K562 (cell line): Measurements from ENCODE around the gene EVL. TPM values are rescaled to one million over a fixed set of nuclear protein-coding genes. Genes with fewer than 3 reads are reported as not detected.
A peak's percentile ranks its signal among the peaks of the same experiment; 100 is the strongest.

Experiments used
- ATAC-seq: fragments of 200-7000 bp; cut with Tn5 transposase; 3 replicates; pipeline ENCODE4 v1.9.1; 2020; ENCODE audit warnings: moderate library complexity
- BruUV-seq: library from RNA; stranded (reverse); fragments of 400-500 nt; replicated peaks from 2 replicates; lab custom pipeline; 2021; lab: Mats Ljungman, UMichigan
- CTCF ChIA-PET: fragments of 300-600 bp; formaldehyde crosslinking; extraction: SDS; loops from one replicate; lab custom pipeline; 2021; ENCODE audit warnings: low intra/inter-chr PET ratio; lab: Yijun Ruan, JAX
- POLR2A ChIA-PET: fragments of 300-600, 350-650 bp; sonication (Branson Sonifier 250); formaldehyde crosslinking; extraction: SDS; loops from one replicate; lab custom pipeline; 2021; ENCODE audit warnings: antibody characterized with exemption, inconsistent platforms; lab: Yijun Ruan, JAX
- DNase-seq, 4 experiments: peaks; one replicate each; pipeline versions ENCODE4 v3.0.0 to v3.0.0-alpha.2; 2011 to 2018; ENCODE audit warnings: low spot score in 3 of 4, mixed read lengths in 3 of 4; ENCODE audit errors: extremely low read depth in 1 of 4
- FAIRE-seq: peaks from 2 replicates; lab custom pipeline; 2011; peaks lifted over from hg19 to GRCh38; lab: Jason Lieb, UNC
- H2AFZ ChIP-seq: 2 replicates; pipeline ENCODE4 v1.6.0; 2011; ENCODE audit warnings: low read depth, low read length, control low read depth, inconsistent platforms
- H3K27ac ChIP-seq: fragments of 200-600 bp; 3 replicates; pipeline ENCODE4 v1.8.0; 2011; ENCODE audit warnings: low read depth, mild to moderate bottlenecking, control low read depth, inconsistent platforms, low read length, moderate library complexity, mixed read lengths; ENCODE audit errors: extremely low read depth
- H3K27me3 ChIP-seq, 2 experiments: fragments of 300-600 bp in 1 of 2; 2 replicates in 1 of 2; 3 replicates in 1 of 2; pipeline versions ENCODE4 v1.6.0 to v1.8.0; 2011; ENCODE audit warnings: inconsistent platforms in 2 of 2, low read length in 2 of 2, mild to moderate bottlenecking in 1 of 2, mixed read lengths in 1 of 2, moderate library complexity in 1 of 2; ENCODE audit not compliant: control insufficient read depth in 2 of 2, insufficient read depth in 2 of 2
- H3K36me3 ChIP-seq: fragments of 300-600 bp; 3 replicates; pipeline ENCODE4 v1.8.0; 2011; ENCODE audit warnings: mild to moderate bottlenecking, low read length, inconsistent platforms; ENCODE audit not compliant: control insufficient read depth, insufficient read depth
- H3K4me1 ChIP-seq, 2 experiments: fragments of 200-600 bp in 1 of 2; replicated peaks in 1 of 2; 2 replicates in 1 of 2; 3 replicates in 1 of 2; pipeline versions ENCODE4 v1.5.1 to v1.8.0; 2011; ENCODE audit warnings: inconsistent platforms in 2 of 2, low read length in 2 of 2, mild to moderate bottlenecking in 1 of 2, mixed read lengths in 1 of 2, moderate library complexity in 1 of 2; ENCODE audit not compliant: control insufficient read depth in 2 of 2, insufficient read depth in 2 of 2
- H3K4me2 ChIP-seq: 2 replicates; pipeline ENCODE4 v1.6.1; 2011; ENCODE audit warnings: low read length, control low read depth, inconsistent platforms, mixed read lengths; ENCODE audit not compliant: insufficient read depth
- H3K4me3 ChIP-seq: fragments of 200-600 bp; sonication (generic), shearing (Covaris generic); 2 replicates; pipeline ENCODE4 v1.5.1; 2016; ENCODE audit warnings: control low read depth, inconsistent platforms
- H3K79me2 ChIP-seq: fragments of 200-600 bp; 3 replicates; pipeline ENCODE4 v1.8.0; 2011; ENCODE audit warnings: low read length, inconsistent platforms; ENCODE audit not compliant: control insufficient read depth, insufficient read depth
- H3K9ac ChIP-seq, 2 experiments: 2 replicates each; pipeline versions ENCODE4 v1.6.0 to v1.6.1; 2011; ENCODE audit warnings: low read depth in 2 of 2, low read length in 2 of 2, control low read depth in 1 of 2, inconsistent platforms in 1 of 2, mild to moderate bottlenecking in 1 of 2, mixed read lengths in 1 of 2; ENCODE audit not compliant: insufficient read depth in 1 of 2
- H3K9me1 ChIP-seq: one replicate; pipeline ENCODE4 v1.6.0; 2011; ENCODE audit warnings: inconsistent platforms, mild to moderate bottlenecking, low read length, moderate library complexity; ENCODE audit not compliant: control insufficient read depth, insufficient read depth
- H3K9me3 ChIP-seq: replicated peaks from 2 replicates; pipeline ENCODE4 v1.5.1; 2011; ENCODE audit warnings: low read depth, low read length, inconsistent platforms; ENCODE audit not compliant: control insufficient read depth, insufficient read depth
- H4K20me1 ChIP-seq: replicated peaks from 2 replicates; pipeline ENCODE4 v1.6.1; 2011; ENCODE audit warnings: low read length, inconsistent platforms, mixed read lengths; ENCODE audit not compliant: control insufficient read depth, insufficient read depth
- CEBPG ChIP-seq, 3 experiments: fragments of 200-800 bp in 1 of 3; sonication (Bioruptor generic) in 1 of 3; sonication (generic) in 1 of 3; formaldehyde crosslinking in 1 of 3; IDR thresholded peaks in 2 of 3; conservative IDR thresholded peaks in 1 of 3; 2 replicates each; pipeline versions ENCODE4 v1.6.1 to v1.8.0; 2016 to 2022; ENCODE audit warnings: missing compliant biosample characterization in 2 of 3, missing genetic modification characterization in 2 of 3, mild to moderate bottlenecking in 1 of 3, missing genetic modification reagents in 1 of 3
- HDAC3 ChIP-seq: fragments of 450-650 bp; IDR thresholded peaks from 2 replicates; pipeline ENCODE4 v1.6.1; 2018; ENCODE audit warnings: borderline replicate concordance, mild to moderate bottlenecking, moderate library complexity; ENCODE audit not compliant: partially characterized antibody
- ZNF165 ChIP-seq: fragments of 250-450 bp; sonication (Bioruptor Pico); IDR thresholded peaks from 2 replicates; pipeline ENCODE4 v1.4.0; 2020; ENCODE audit warnings: borderline replicate concordance
- WGBS: fragments of 100-300 bp; shearing (Covaris generic); methylation state at CpG from one replicate; pipeline ENCODE4 v1.1.6; 2016; ENCODE audit warnings: low coverage, mixed read lengths; ENCODE audit not compliant: insufficient coverage; ENCODE audit errors: missing lambda C conversion rate; 5-methylcytosine and 5-hydroxymethylcytosine counted together
- in situ Hi-C: fragments of 300-500 bp; cut with MboI; formaldehyde crosslinking; loops from 4 replicates; pipeline ENCODE4 v1.15.0; 2018; ENCODE audit warnings: inconsistent platforms, mixed read lengths
- intact Hi-C: fragments of 100-400 bp; cut with micrococcal nuclease; formaldehyde crosslinking; loops from 2 replicates; pipeline ENCODE4 v1.14.2; 2022
- polyA plus RNA-seq, 8 experiments: library from polyadenylated mRNA; depleted of rRNA in 4 of 8; stranded (reverse) in 5 of 8; unstranded in 3 of 8; fragments of >200 nt; fragmentation: Nextera tagmentation in 2 of 8; fragmentation: Illumina TruSeq in 1 of 8; extraction: Ambion mirVana in 2 of 8; extraction: Trizol in 1 of 8; gene quantifications; 2 replicates each; pipeline versions ENCODE4 v1.2.1 to v1.2.3, GENCODE V29; 2011 to 2014; ENCODE audit warnings: inconsistent platforms in 1 of 8, missing spikeins in 1 of 8
- total RNA-seq, 7 experiments: library from RNA; depleted of rRNA in 6 of 7; stranded (reverse); fragments of >200 nt in 6 of 7; fragmentation: Illumina TruSeq in 2 of 7; extraction: Trizol in 2 of 7; gene quantifications; 2 replicates each; pipeline versions ENCODE4 v1.2.1 to v1.2.3, GENCODE V29; 2011 to 2021; ENCODE audit warnings: low replicate concordance in 1 of 7
- TF ChIP-seq, protein P1 (sequence below), 3 experiments: IDR thresholded peaks in 2 of 3; conservative IDR thresholded peaks in 1 of 3; 2 replicates each; pipeline ENCODE4 v1.5.1; 2011 to 2012; ENCODE audit warnings: low read length in 3 of 3, mild to moderate bottlenecking in 3 of 3, control low read depth in 2 of 3, improper control_type of control experiment in 1 of 3, inconsistent platforms in 1 of 3, low read depth in 1 of 3, mixed read lengths in 1 of 3, moderate library complexity in 1 of 3; ENCODE audit not compliant: insufficient read depth in 2 of 3
- TF ChIP-seq, protein P2 (sequence below): fragments of 200-600 bp; sonication (generic); IDR thresholded peaks from one replicate; pipeline ENCODE4 v1.6.1; 2012; ENCODE audit warnings: mild to moderate bottlenecking, low read depth, low read length, inconsistent platforms

Gene EVL
- total and polyA plus RNA-seq, 9 of the 15 experiments (the other 6 are each of a cell fraction or from before 2014, with no cell fraction given): 2.9 to 43.4 (median 23.9) TPM

DNA sequence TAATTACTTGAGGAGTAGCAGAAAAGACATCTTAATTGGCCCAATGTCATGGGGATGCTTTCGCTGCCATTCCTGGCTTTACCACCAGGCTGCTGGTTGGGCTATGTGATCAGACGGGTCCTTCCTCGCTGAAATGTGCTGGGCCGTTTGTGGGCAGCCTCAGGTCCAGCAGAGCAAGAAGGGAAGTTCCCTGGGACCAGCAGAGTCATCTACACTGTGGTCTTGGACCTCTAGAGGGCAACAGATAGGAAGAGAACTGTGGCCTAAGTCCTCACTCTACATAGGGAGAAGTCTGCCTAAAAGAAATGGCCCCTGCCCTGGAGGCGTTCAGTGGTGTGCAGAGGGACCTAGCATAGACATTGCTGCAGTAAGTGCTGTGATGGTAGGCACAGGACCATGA lies 10.9 kb downstream of the EVL start (continued):
- TF ChIP-seq, protein P1, sequence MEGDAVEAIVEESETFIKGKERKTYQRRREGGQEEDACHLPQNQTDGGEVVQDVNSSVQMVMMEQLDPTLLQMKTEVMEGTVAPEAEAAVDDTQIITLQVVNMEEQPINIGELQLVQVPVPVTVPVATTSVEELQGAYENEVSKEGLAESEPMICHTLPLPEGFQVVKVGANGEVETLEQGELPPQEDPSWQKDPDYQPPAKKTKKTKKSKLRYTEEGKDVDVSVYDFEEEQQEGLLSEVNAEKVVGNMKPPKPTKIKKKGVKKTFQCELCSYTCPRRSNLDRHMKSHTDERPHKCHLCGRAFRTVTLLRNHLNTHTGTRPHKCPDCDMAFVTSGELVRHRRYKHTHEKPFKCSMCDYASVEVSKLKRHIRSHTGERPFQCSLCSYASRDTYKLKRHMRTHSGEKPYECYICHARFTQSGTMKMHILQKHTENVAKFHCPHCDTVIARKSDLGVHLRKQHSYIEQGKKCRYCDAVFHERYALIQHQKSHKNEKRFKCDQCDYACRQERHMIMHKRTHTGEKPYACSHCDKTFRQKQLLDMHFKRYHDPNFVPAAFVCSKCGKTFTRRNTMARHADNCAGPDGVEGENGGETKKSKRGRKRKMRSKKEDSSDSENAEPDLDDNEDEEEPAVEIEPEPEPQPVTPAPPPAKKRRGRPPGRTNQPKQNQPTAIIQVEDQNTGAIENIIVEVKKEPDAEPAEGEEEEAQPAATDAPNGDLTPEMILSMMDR (IDR thresholded peaks at IDR 0.05 in 2 of 3, conservative IDR thresholded peaks at IDR 0.05 in 1 of 3; ENCODE audit: insufficient read depth in 2 of 3, low read depth in 1 of 3, low read length in 3 of 3): peak; percentile 72 to 74 (median 73)
- TF ChIP-seq, all 486 proteins: peak for 15

GRCh38 chr14:100076606-100077005 lies 11.4 kb downstream of the EVL start:
- CTCF ChIA-PET: interaction anchor here (2.1 kb wide), 1 partner anchor 32 kb away, joined by 7 read pairs; no protein-coding TSS in a partner anchor
- no peaks in the 10 kb centered on the region for H3K36me3 ChIP-seq
- no peak overlapping the region for H3K4me3 ChIP-seq
- no peak for FAIRE-seq
- no TSS peak for BruUV-seq
- peak overlapping the region in 1 of 2 experiments; percentile 81; a peak in 2 of 4 replicates for H3K9ac ChIP-seq
- peak in 2 of 4 experiments; percentile 18 to 28 for DNase-seq
- POLR2A ChIA-PET: interaction anchor here (0.6 to 0.9 kb wide), 4 partner anchors 8 to 78 kb away, joined by 3 to 4 read pairs (median 4); no protein-coding TSS in a partner anchor
- no peaks in the 10 kb centered on the region for H3K27me3 ChIP-seq
- intact Hi-C loops: loop anchor here (1.0 to 5.0 kb wide), 3 partner anchors 32 to 116 kb away; no protein-coding TSS in a partner anchor
- no peak overlapping the region for H3K4me2 ChIP-seq
- ATAC-seq: 0 out of 3 replicates have a peak, but pooled peaks have one; percentile 12
- H2AFZ ChIP-seq: peak overlapping the region; percentile 73; the same call in 1 of the 2 replicates
- peak overlapping the region; percentile 48; the same call in 2 of the 3 replicates for H3K27ac ChIP-seq
- no peaks in the 10 kb centered on the region for H3K9me1 ChIP-seq
- no peaks in the 10 kb centered on the region for H3K9me3 ChIP-seq
- no peaks in the 10 kb centered on the region for H4K20me1 ChIP-seq
- peaks cover 29% of the 10 kb centered on the region; the same call in 2 of the 3 replicates for H3K79me2 ChIP-seq
- 44% methylated on average over 7 of the region's 7 CpGs for WGBS
- in situ Hi-C loops: no loop called here
- peaks cover 31 to 44% of the 10 kb centered on the region in 2 experiments for H3K4me1 ChIP-seq
- TF ChIP-seq CEBPG (CRISPR knock-in tag; IDR thresholded peaks at IDR 0.05) (peak; percentile 87), CEBPG (tag; conservative IDR thresholded peaks at IDR 0.05 in 1 of 2, IDR thresholded peaks at IDR 0.05 in 1 of 2) (peak; percentile 96 to 98), HDAC3 (no peak), ZNF165 (no peak)
- TF ChIP-seq, protein P2, sequence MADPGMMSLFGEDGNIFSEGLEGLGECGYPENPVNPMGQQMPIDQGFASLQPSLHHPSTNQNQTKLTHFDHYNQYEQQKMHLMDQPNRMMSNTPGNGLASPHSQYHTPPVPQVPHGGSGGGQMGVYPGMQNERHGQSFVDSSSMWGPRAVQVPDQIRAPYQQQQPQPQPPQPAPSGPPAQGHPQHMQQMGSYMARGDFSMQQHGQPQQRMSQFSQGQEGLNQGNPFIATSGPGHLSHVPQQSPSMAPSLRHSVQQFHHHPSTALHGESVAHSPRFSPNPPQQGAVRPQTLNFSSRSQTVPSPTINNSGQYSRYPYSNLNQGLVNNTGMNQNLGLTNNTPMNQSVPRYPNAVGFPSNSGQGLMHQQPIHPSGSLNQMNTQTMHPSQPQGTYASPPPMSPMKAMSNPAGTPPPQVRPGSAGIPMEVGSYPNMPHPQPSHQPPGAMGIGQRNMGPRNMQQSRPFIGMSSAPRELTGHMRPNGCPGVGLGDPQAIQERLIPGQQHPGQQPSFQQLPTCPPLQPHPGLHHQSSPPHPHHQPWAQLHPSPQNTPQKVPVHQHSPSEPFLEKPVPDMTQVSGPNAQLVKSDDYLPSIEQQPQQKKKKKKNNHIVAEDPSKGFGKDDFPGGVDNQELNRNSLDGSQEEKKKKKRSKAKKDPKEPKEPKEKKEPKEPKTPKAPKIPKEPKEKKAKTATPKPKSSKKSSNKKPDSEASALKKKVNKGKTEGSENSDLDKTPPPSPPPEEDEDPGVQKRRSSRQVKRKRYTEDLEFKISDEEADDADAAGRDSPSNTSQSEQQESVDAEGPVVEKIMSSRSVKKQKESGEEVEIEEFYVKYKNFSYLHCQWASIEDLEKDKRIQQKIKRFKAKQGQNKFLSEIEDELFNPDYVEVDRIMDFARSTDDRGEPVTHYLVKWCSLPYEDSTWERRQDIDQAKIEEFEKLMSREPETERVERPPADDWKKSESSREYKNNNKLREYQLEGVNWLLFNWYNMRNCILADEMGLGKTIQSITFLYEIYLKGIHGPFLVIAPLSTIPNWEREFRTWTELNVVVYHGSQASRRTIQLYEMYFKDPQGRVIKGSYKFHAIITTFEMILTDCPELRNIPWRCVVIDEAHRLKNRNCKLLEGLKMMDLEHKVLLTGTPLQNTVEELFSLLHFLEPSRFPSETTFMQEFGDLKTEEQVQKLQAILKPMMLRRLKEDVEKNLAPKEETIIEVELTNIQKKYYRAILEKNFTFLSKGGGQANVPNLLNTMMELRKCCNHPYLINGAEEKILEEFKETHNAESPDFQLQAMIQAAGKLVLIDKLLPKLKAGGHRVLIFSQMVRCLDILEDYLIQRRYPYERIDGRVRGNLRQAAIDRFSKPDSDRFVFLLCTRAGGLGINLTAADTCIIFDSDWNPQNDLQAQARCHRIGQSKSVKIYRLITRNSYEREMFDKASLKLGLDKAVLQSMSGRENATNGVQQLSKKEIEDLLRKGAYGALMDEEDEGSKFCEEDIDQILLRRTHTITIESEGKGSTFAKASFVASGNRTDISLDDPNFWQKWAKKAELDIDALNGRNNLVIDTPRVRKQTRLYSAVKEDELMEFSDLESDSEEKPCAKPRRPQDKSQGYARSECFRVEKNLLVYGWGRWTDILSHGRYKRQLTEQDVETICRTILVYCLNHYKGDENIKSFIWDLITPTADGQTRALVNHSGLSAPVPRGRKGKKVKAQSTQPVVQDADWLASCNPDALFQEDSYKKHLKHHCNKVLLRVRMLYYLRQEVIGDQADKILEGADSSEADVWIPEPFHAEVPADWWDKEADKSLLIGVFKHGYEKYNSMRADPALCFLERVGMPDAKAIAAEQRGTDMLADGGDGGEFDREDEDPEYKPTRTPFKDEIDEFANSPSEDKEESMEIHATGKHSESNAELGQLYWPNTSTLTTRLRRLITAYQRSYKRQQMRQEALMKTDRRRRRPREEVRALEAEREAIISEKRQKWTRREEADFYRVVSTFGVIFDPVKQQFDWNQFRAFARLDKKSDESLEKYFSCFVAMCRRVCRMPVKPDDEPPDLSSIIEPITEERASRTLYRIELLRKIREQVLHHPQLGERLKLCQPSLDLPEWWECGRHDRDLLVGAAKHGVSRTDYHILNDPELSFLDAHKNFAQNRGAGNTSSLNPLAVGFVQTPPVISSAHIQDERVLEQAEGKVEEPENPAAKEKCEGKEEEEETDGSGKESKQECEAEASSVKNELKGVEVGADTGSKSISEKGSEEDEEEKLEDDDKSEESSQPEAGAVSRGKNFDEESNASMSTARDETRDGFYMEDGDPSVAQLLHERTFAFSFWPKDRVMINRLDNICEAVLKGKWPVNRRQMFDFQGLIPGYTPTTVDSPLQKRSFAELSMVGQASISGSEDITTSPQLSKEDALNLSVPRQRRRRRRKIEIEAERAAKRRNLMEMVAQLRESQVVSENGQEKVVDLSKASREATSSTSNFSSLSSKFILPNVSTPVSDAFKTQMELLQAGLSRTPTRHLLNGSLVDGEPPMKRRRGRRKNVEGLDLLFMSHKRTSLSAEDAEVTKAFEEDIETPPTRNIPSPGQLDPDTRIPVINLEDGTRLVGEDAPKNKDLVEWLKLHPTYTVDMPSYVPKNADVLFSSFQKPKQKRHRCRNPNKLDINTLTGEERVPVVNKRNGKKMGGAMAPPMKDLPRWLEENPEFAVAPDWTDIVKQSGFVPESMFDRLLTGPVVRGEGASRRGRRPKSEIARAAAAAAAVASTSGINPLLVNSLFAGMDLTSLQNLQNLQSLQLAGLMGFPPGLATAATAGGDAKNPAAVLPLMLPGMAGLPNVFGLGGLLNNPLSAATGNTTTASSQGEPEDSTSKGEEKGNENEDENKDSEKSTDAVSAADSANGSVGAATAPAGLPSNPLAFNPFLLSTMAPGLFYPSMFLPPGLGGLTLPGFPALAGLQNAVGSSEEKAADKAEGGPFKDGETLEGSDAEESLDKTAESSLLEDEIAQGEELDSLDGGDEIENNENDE: no peak
